IMR-90 (cell line): ENCODE measurements around the gene KYNU. TPM values are rescaled to one million over a fixed set of nuclear protein-coding genes. Genes with fewer than 3 reads are reported as not detected.

Experiments
- ATAC-seq: fragments of 200-7000 bp; cut with Tn5 transposase; 2 replicates; pipeline ENCODE4 v1.9.1; 2020; ENCODE audit warnings: low read depth, mild to moderate bottlenecking, moderate library complexity
- BruUV-seq: library from RNA; stranded (reverse); fragments of 400-500 nt; replicated peaks from 2 replicates; lab custom pipeline; 2021; lab: Mats Ljungman, UMichigan
- CTCF ChIA-PET: fragments of 300-600 bp; formaldehyde crosslinking; extraction: SDS; loops from one replicate; lab custom pipeline; 2021; ENCODE audit warnings: antibody characterized with exemption; lab: Yijun Ruan, JAX
- POLR2A ChIA-PET: fragments of 300-600 bp; sonication (Branson Sonifier 250); formaldehyde crosslinking; loops from one replicate; lab custom pipeline; 2022; ENCODE audit warnings: antibody characterized with exemption; ENCODE audit not compliant: unreplicated experiment; lab: Charles Lee
- DNase-seq: peaks from one replicate; pipeline ENCODE4 v3.0.0; 2013
- H2AFZ ChIP-seq: replicated peaks from 2 replicates; pipeline ENCODE3; 2013; ENCODE audit warnings: low read length, mild to moderate bottlenecking; ENCODE audit not compliant: poor library complexity
- H2AK5ac ChIP-seq: 2 replicates; pipeline ENCODE4 v1.6.1; 2013; ENCODE audit warnings: low read depth, low read length, inconsistent platforms
- H2AK9ac ChIP-seq: replicated peaks from 2 replicates; pipeline ENCODE3; 2013; ENCODE audit warnings: mild to moderate bottlenecking, low read depth, low read length, moderate library complexity; ENCODE audit not compliant: poor library complexity
- H2BK120ac ChIP-seq: 2 replicates; pipeline ENCODE4 v1.6.1; 2013; ENCODE audit warnings: low read depth, low read length, inconsistent platforms
- H2BK15ac ChIP-seq: 3 replicates; pipeline ENCODE4 v1.6.1; 2013; ENCODE audit warnings: low read depth, low read length, inconsistent platforms
- H2BK20ac ChIP-seq: 2 replicates; pipeline ENCODE4 v1.6.1; 2013; ENCODE audit warnings: low read depth, mild to moderate bottlenecking, inconsistent platforms, low read length, moderate library complexity
- H2BK5ac ChIP-seq: 2 replicates; pipeline ENCODE4 v1.6.1; 2013; ENCODE audit warnings: mild to moderate bottlenecking, low read depth, low read length, inconsistent platforms; ENCODE audit not compliant: poor library complexity, severe bottlenecking
- H3K14ac ChIP-seq: replicated peaks from 2 replicates; pipeline ENCODE4 v1.6.1; 2013; ENCODE audit warnings: low read depth, low read length, inconsistent platforms
- H3K18ac ChIP-seq: 2 replicates; pipeline ENCODE4 v1.6.1; 2013; ENCODE audit warnings: low read depth, low read length, control low read depth
- H3K23ac ChIP-seq: 2 replicates; pipeline ENCODE4 v1.6.1; 2013; ENCODE audit warnings: low read depth, low read length, inconsistent platforms
- H3K27ac ChIP-seq: 2 replicates; pipeline ENCODE4 v1.5.1; 2013; ENCODE audit warnings: mild to moderate bottlenecking, control low read depth, low read length; ENCODE audit not compliant: insufficient read depth
- H3K27me3 ChIP-seq: 2 replicates; pipeline ENCODE4 v1.6.1; 2013; ENCODE audit warnings: low read length; ENCODE audit not compliant: control insufficient read depth, insufficient read depth
- H3K36me3 ChIP-seq: 2 replicates; pipeline ENCODE4 v1.6.1; 2013; ENCODE audit warnings: low read length, mixed read lengths; ENCODE audit not compliant: control insufficient read depth, insufficient read depth
- H3K4ac ChIP-seq: 2 replicates; pipeline ENCODE4 v1.6.1; 2013; ENCODE audit warnings: low read depth, low read length, inconsistent platforms
- H3K4me1 ChIP-seq: 2 replicates; pipeline ENCODE4 v1.6.1; 2013; ENCODE audit warnings: low read length, mixed read lengths; ENCODE audit not compliant: control insufficient read depth, insufficient read depth
- H3K4me2 ChIP-seq: 2 replicates; pipeline ENCODE4 v1.6.1; 2013; ENCODE audit warnings: low read depth, mild to moderate bottlenecking, control low read depth, low read length, moderate library complexity
- H3K4me3 ChIP-seq: 2 replicates; pipeline ENCODE4 v1.5.1; 2013; ENCODE audit warnings: low read depth, mild to moderate bottlenecking, control low read depth, low read length, moderate library complexity; ENCODE audit not compliant: insufficient read depth
- H3K56ac ChIP-seq: 2 replicates; pipeline ENCODE4 v1.6.1; 2013; ENCODE audit warnings: low read length, inconsistent platforms; ENCODE audit not compliant: insufficient read depth; ENCODE audit errors: extremely low read depth
- H3K79me1 ChIP-seq, 2 experiments: 2 replicates each; pipeline ENCODE4 v1.6.1; 2013; ENCODE audit warnings: low read length in 2 of 2, inconsistent platforms in 1 of 2, low read depth in 1 of 2
- H3K9ac ChIP-seq: 2 replicates; pipeline ENCODE4 v1.6.1; 2013; ENCODE audit warnings: low read depth, low read length, control low read depth
- H3K9me1 ChIP-seq: 2 replicates; pipeline ENCODE4 v1.6.1; 2013; ENCODE audit warnings: low read length, inconsistent platforms; ENCODE audit not compliant: insufficient read depth
- H3K9me3 ChIP-seq: 2 replicates; pipeline ENCODE4 v1.6.1; 2013; ENCODE audit warnings: low read length; ENCODE audit not compliant: control insufficient read depth, insufficient read depth
- H4K20me1 ChIP-seq: 2 replicates; pipeline ENCODE4 v1.6.1; 2013; ENCODE audit warnings: low read length, inconsistent platforms; ENCODE audit not compliant: insufficient read depth
- H4K5ac ChIP-seq: 2 replicates; pipeline ENCODE4 v1.6.1; 2013; ENCODE audit warnings: mild to moderate bottlenecking, low read depth, low read length, control low read depth
- H4K8ac ChIP-seq, 2 experiments: 2 replicates each; pipeline ENCODE4 v1.6.1; 2013; ENCODE audit warnings: low read depth in 2 of 2, low read length in 2 of 2, control low read depth in 1 of 2, inconsistent platforms in 1 of 2
- H4K91ac ChIP-seq: 2 replicates; pipeline ENCODE4 v1.6.1; 2013; ENCODE audit warnings: low read depth, low read length, inconsistent platforms; ENCODE audit not compliant: insufficient read depth
- BHLHE40 ChIP-seq: fragments of 150-350 bp; IDR thresholded peaks from 2 replicates; pipeline ENCODE4 v1.6.1; 2016; ENCODE audit warnings: mild to moderate bottlenecking, low read depth, low read length
- CEBPB ChIP-seq: IDR thresholded peaks from 2 replicates; pipeline ENCODE4 v1.6.1; 2012; ENCODE audit warnings: low read depth, low read length, improper control_type of control experiment
- CTCF ChIP-seq: conservative IDR thresholded peaks from 2 replicates; pipeline ENCODE4 v1.5.1; 2012; ENCODE audit warnings: mild to moderate bottlenecking, low read depth, low read length, improper control_type of control experiment
- FOS ChIP-seq: fragments of 150-350 bp; IDR thresholded peaks from 2 replicates; pipeline ENCODE4 v1.6.1; 2016; ENCODE audit warnings: low read depth, low read length
- MAZ ChIP-seq: IDR thresholded peaks from 2 replicates; pipeline ENCODE4 v1.6.1; 2012; ENCODE audit warnings: low read depth, mild to moderate bottlenecking, low read length, improper control_type of control experiment, moderate library complexity, borderline replicate concordance
- NFE2L2 ChIP-seq: fragments of 150-350 bp; IDR thresholded peaks from 2 replicates; pipeline ENCODE4 v1.6.1; 2016; ENCODE audit warnings: low read depth, mild to moderate bottlenecking, low read length
- POLR2A ChIP-seq: IDR thresholded peaks from 2 replicates; pipeline ENCODE4 v1.6.1; 2012; ENCODE audit warnings: mild to moderate bottlenecking, low read depth, low read length
- RCOR1 ChIP-seq: IDR thresholded peaks from 2 replicates; pipeline ENCODE4 v1.6.1; 2012; ENCODE audit warnings: mild to moderate bottlenecking, low read length, improper control_type of control experiment; ENCODE audit not compliant: insufficient replicate concordance
- RFX5 ChIP-seq: IDR thresholded peaks from 2 replicates; pipeline ENCODE4 v1.8.0; 2012; ENCODE audit warnings: low read depth, mild to moderate bottlenecking, low read length, moderate library complexity
- SMC3 ChIP-seq: fragments of 150-350 bp; IDR thresholded peaks from 2 replicates; pipeline ENCODE4 v1.6.1; 2016; ENCODE audit warnings: low read depth, mild to moderate bottlenecking, antibody characterized with exemption, low read length, moderate library complexity
- USF2 ChIP-seq: fragments of 150-350 bp; IDR thresholded peaks from 2 replicates; pipeline ENCODE4 v1.6.1; 2017; ENCODE audit warnings: mild to moderate bottlenecking, antibody characterized with exemption, low read length, low read depth
- dilution Hi-C: fragments of 300-500 bp; cut with HindIII; formaldehyde crosslinking; loops from one replicate; pipeline ENCODE4 v1.14.3; 2018; ENCODE audit warnings: low sequenced_read_pairs; ENCODE audit not compliant: unreplicated experiment
- in situ Hi-C: fragments of 300-500 bp; cut with MboI; formaldehyde crosslinking; loops from 3 replicates; pipeline ENCODE4 v1.14.3; 2019; ENCODE audit warnings: low sequenced_read_pairs, inconsistent platforms, mixed read lengths
- intact Hi-C: fragments of 100-400 bp; cut with micrococcal nuclease; formaldehyde crosslinking; loops from 2 replicates; pipeline ENCODE4 v1.10.0; 2022
- polyA plus RNA-seq, 3 experiments: library from polyadenylated mRNA; depleted of rRNA; stranded (reverse); fragments of >200 nt; gene quantifications; 2 replicates each; pipeline ENCODE4 v1.2.3, GENCODE V29; 2012; ENCODE audit warnings: low replicate concordance in 1 of 3
- total RNA-seq: library from RNA; depleted of rRNA; stranded (reverse); fragments of >200 nt; gene quantifications from 2 replicates; pipeline ENCODE4 v1.2.3, GENCODE V29; 2012
- TF ChIP-seq, protein P1 (sequence below): fragments of 150-350 bp; IDR thresholded peaks from 2 replicates; pipeline ENCODE4 v1.6.1; 2016; ENCODE audit warnings: low read depth, mild to moderate bottlenecking, low read length, moderate library complexity, borderline replicate concordance

KYNU gene
- total and polyA plus RNA-seq, 2 of the 4 experiments (the other 2 are of a cell fraction): 0.75 to 2.9 TPM

- TF ChIP-seq, protein P1, sequence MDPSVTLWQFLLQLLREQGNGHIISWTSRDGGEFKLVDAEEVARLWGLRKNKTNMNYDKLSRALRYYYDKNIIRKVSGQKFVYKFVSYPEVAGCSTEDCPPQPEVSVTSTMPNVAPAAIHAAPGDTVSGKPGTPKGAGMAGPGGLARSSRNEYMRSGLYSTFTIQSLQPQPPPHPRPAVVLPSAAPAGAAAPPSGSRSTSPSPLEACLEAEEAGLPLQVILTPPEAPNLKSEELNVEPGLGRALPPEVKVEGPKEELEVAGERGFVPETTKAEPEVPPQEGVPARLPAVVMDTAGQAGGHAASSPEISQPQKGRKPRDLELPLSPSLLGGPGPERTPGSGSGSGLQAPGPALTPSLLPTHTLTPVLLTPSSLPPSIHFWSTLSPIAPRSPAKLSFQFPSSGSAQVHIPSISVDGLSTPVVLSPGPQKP: no peak
- TF ChIP-seq RFX5 (no peak), FOS (no peak)
Observed at GRCh38 chr2:142834021-142834420, 43.4 kb upstream of the KYNU start (continued).

DNA sequence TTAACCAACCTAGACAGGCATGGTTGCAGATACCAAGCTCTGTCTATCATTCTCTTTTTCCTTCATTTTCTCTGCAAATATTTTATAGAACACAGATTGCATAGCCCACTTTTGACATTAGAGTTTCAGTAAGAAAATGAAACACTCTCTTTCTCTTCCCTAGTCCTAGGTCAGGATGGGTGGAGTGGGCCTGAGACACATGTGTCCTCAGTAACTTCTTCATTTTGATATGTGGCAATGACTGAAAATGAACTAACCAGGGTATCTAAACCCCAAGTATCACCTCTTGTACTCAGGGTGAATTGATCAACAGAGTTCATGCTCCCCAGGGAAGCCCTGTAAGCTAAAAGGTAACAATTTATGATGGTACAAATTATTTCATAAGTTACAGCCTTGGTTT, 37.0 kb upstream of the KYNU start:
- no peak overlapping the region for H3K23ac ChIP-seq
- no peak overlapping the region for H2AK9ac ChIP-seq
- H3K14ac ChIP-seq: no peak overlapping the region
- no peak for DNase-seq
- intact Hi-C loops: no loop called here
- no peak overlapping the region for H4K91ac ChIP-seq
- ChIA-PET CTCF (interaction anchor here (1.0 to 1.5 kb wide), 2 partner anchors 8 to 11 kb away, joined by 3 read pairs; no protein-coding TSS in a partner anchor), POLR2A (no interaction called here)
- H3K79me1 ChIP-seq: no peaks in the 10 kb centered on the region
- no peak overlapping the region for H3K18ac ChIP-seq
- no TSS peak for BruUV-seq
- no peak overlapping the region for H2AK5ac ChIP-seq
- H3K9ac ChIP-seq: no peak overlapping the region
- ATAC-seq: no peak
- H3K9me1 ChIP-seq: no peaks in the 10 kb centered on the region
- no peaks in the 10 kb centered on the region for H4K20me1 ChIP-seq
- H3K9me3 ChIP-seq: no peaks in the 10 kb centered on the region
- H2BK5ac ChIP-seq: no peak overlapping the region
- no peak overlapping the region for H4K8ac ChIP-seq
- H2BK20ac ChIP-seq: no peak overlapping the region
- no peaks in the 10 kb centered on the region for H3K36me3 ChIP-seq
- H2BK15ac ChIP-seq: no peak overlapping the region
- H2AFZ ChIP-seq: no peak overlapping the region
- H2BK120ac ChIP-seq: no peak overlapping the region
- in situ Hi-C loops: no loop called here
- no peak overlapping the region for H3K56ac ChIP-seq
- H3K4me1 ChIP-seq: 0 out of 2 replicates have a peak, but pooled peaks cover 2% of the 10 kb centered on the region
- no peak overlapping the region for H3K4ac ChIP-seq
- no peak overlapping the region for H3K4me3 ChIP-seq
- dilution Hi-C loops: no loop called here
- no peaks in the 10 kb centered on the region for H3K27me3 ChIP-seq
- no peak overlapping the region for H3K27ac ChIP-seq
- no peak overlapping the region for H4K5ac ChIP-seq
- no peak overlapping the region for H3K4me2 ChIP-seq
- TF ChIP-seq POLR2A: no peak
- no peak for TF ChIP-seq NFE2L2
- TF ChIP-seq BHLHE40: no peak
- no peak for TF ChIP-seq FOS
- TF ChIP-seq MAZ: no peak
- TF ChIP-seq, protein P1: no peak
- no peak for TF ChIP-seq RCOR1
- no peak for TF ChIP-seq SMC3
- no peak for TF ChIP-seq CTCF
- no peak for TF ChIP-seq USF2
- TF ChIP-seq CEBPB: no peak
- no peak for TF ChIP-seq RFX5
